AG10803 (cell line): ENCODE measurements around the gene RARRES1.
A peak's percentile ranks its signal among the peaks of the same experiment; 100 is the strongest.

Experiments
- DNase-seq: peaks from one replicate; pipeline ENCODE4 v3.0.0; 2010; ENCODE audit warnings: low read depth
- H3K4me3 ChIP-seq: 2 replicates; pipeline ENCODE4 v1.5.1; 2011; ENCODE audit warnings: mild to moderate bottlenecking, low read length, control low read depth
- CTCF ChIP-seq: conservative IDR thresholded peaks from 2 replicates; pipeline ENCODE4 v1.5.1; 2011; ENCODE audit warnings: mild to moderate bottlenecking, low read length, control low read depth, inconsistent platforms

RARRES1 gene

GRCh38 chr3:158770741-158771350 lies 38.6 kb upstream of the RARRES1 start:
- no peak overlapping the region for H3K4me3 ChIP-seq
- no peak for TF ChIP-seq CTCF
- no peak for DNase-seq

DNA sequence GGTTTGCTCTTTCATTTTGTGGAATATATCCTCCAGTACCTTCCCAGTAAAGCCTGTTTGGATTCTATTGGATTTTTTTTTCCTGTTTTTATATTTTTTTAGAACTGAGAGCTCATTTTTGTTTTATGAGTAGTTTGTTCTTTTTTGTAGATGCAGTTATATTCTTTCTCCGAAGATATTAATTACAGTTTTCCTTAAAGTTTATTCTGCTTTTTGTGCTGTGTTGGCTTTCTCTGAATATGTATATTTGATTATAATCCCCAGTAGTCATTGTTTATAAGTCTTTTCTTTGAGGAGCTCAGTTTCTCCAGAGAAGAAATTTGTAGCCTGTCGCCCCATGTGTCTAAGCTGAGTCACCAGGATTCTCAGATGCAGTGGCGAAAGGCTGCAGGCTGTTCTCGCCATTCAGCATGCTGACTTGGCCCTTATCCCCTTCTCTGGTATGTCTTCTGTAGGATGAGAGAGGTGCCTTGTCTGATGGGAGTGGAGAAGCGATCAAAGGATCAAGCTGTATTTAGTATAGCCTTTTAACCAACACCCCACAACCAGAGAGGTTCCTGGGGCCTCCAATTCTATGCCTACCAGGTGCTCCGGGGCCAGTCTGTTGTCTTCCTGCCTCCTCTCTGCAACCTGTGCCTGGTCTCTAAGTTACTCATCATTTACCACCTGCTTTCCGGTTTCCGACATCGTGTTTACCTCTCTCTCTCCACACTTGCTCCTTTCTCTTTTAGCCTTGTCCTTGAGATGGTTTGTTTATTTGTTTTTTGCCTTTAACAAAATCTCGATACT lies 37.9 kb upstream of the RARRES1 start:
- DNase-seq, result peak; percentile 69
- TF ChIP-seq CTCF, result no peak
- H3K4me3 ChIP-seq, result no peak overlapping the region

DNA sequence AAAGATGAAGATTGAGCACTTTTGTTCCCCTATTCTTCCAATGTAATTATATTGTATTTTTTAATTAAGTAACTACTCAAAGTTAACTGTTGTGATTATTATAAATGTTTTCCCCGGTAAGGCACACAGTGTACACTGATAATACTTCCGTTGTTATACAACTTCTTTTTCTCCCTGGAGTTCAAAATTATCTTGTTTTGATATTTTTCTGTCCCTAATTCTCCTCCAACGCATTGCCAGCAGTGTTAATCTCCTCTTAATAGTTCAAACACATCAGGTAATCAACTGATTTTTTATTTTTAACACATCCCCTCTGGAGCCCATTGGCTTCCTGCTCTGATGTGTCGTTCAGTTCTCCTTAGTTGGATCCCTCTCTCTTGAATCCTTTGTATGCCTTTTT lies 37.3 kb upstream of the RARRES1 start:
- no peak for TF ChIP-seq CTCF
- H3K4me3 ChIP-seq, result no peak overlapping the region
- no peak for DNase-seq

- peak; percentile 93 for DNase-seq
Observed at GRCh38 chr3:158768881-158769543, 36.8 kb upstream of the RARRES1 start.

DNA sequence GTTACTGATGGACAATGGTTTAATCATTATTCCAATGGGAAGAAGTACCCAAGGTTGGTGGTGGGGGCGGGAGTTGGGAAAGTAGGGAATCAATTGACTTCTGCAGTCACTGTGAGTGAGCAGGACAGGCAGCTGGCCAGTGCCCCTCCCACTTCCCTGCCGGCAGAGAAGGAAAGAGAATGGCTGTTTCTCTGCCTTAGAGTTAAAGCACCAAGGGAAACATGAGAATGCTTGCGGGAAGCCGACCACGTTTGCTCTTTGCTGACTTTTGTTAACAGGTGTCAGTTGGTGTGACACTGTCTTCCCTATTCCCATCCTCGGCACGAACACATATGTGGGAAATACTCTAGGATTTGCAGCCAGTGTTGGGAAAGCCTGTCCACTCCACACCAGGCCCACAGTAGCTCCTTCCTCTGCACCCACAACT lies 36.1 kb upstream of the RARRES1 start:
- TF ChIP-seq CTCF, result no peak
- DNase-seq, result peak; percentile 42
- H3K4me3 ChIP-seq, result no peak overlapping the region

More at GRCh38 chr3:158768881-158769543, 36.8 kb upstream of the RARRES1 start:
- H3K4me3 ChIP-seq, result no peak overlapping the region
- no peak for TF ChIP-seq CTCF

GRCh38 chr3:158766364-158766763 lies 34.1 kb upstream of the RARRES1 start:
- DNase-seq, result no peak
- no peak overlapping the region for H3K4me3 ChIP-seq
- no peak for TF ChIP-seq CTCF
